Gastrocnemius medialis (tissue), 4 donors: Measurements from ENCODE around the gene EFCAB6.

ENCODE experiments used
- CTCF ChIP-seq, 5 experiments: fragments of 450-650 bp in 3 of 5; fragments of 200-600 bp in 2 of 5; sonication (generic) in 2 of 5; IDR thresholded peaks in 4 of 5; conservative IDR thresholded peaks in 1 of 5; 1 replicate in 4 of 5; 2 replicates in 1 of 5; pipeline ENCODE4 v1.5.1; 2016 to 2019; ENCODE audit warnings: antibody characterized with exemption in 5 of 5, mild to moderate bottlenecking in 3 of 5, moderate library complexity in 3 of 5
- POLR2A ChIP-seq, 2 donors: fragments of 450-650 bp; IDR thresholded peaks; one replicate each; pipeline ENCODE4 v1.6.1; 2017; ENCODE audit warnings: antibody characterized with exemption in 2 of 2, mild to moderate bottlenecking in 2 of 2, moderate library complexity in 2 of 2

- TF ChIP-seq CTCF (IDR thresholded peaks at IDR 0.05 in 4 of 5, conservative IDR thresholded peaks at IDR 0.05 in 1 of 5), result no peak
- no peak for TF ChIP-seq POLR2A (IDR thresholded peaks at IDR 0.05)
Measured at GRCh38 chr22:43706571-43707328, 105.4 kb downstream of the EFCAB6 start.
